Progenitor cell of endocrine pancreas (in vitro differentiated cells): ENCODE results near the gene ESR2. TPM values are rescaled to one million over a fixed set of nuclear protein-coding genes. Genes with fewer than 3 reads are reported as not detected.

Experiments
- DNase-seq: peaks from one replicate; pipeline ENCODE4 v3.0.0; 2021; ENCODE audit warnings: low spot score; ENCODE audit not compliant: unreplicated experiment
- H3K27ac Mint-ChIP-seq: 2 replicates; pipeline ENCODE4 v1.8.0; 2021; ENCODE audit warnings: mild to moderate bottlenecking, moderate library complexity, mixed read lengths
- H3K27me3 Mint-ChIP-seq: 2 replicates; pipeline ENCODE4 v1.8.0; 2021; ENCODE audit warnings: mixed read lengths
- H3K36me3 Mint-ChIP-seq: 2 replicates; pipeline ENCODE4 v1.8.0; 2022; ENCODE audit warnings: mixed read lengths; ENCODE audit not compliant: insufficient read depth
- H3K4me1 Mint-ChIP-seq: 2 replicates; pipeline ENCODE4 v1.8.0; 2021; ENCODE audit warnings: low read depth, mixed read lengths
- H3K4me3 Mint-ChIP-seq: 2 replicates; pipeline ENCODE4 v1.8.0; 2021; ENCODE audit warnings: low read depth, mild to moderate bottlenecking, moderate library complexity, mixed read lengths
- H3K9me3 Mint-ChIP-seq: 2 replicates; pipeline ENCODE4 v1.8.0; 2021; ENCODE audit warnings: low read depth, mixed read lengths
- CTCF ChIP-seq: fragments of 200-600 bp; sonication (generic); IDR thresholded peaks from one replicate; pipeline ENCODE4 v1.5.0; 2021; ENCODE audit warnings: antibody characterized with exemption, mild to moderate bottlenecking; ENCODE audit not compliant: unreplicated experiment
- total RNA-seq: library from RNA; stranded (reverse); gene quantifications from 2 replicates; pipeline ENCODE4 v1.2.1, GENCODE V29; 2021

Gene ESR2
- total RNA-seq, 1 donor from 2014 or later = 0.29 TPM

- TF ChIP-seq CTCF = no peak
- DNase-seq = no peak
- no peaks in the 10 kb centered on the region for H3K27me3 Mint-ChIP-seq
- H3K36me3 Mint-ChIP-seq = peaks cover 1% of the 10 kb centered on the region
- H3K4me3 Mint-ChIP-seq = no peak overlapping the region
- peaks cover 44% of the 10 kb centered on the region for H3K4me1 Mint-ChIP-seq
- no peak overlapping the region for H3K27ac Mint-ChIP-seq
- no peaks in the 10 kb centered on the region for H3K9me3 Mint-ChIP-seq
These were observed 94.0 kb downstream of the ESR2 start for GRCh38 chr14:64200170-64200569.

GRCh38 chr14:64198486-64198885 lies 95.7 kb downstream of the ESR2 start:
- Mint-ChIP-seq H3K9me3 (no peaks in the 10 kb centered on the region), H3K27me3 (no peaks in the 10 kb centered on the region), H3K4me3 (no peak overlapping the region), H3K27ac (peak overlapping the region; percentile 83), H3K4me1 (peaks cover 59% of the 10 kb centered on the region), H3K36me3 (peaks cover 7% of the 10 kb centered on the region)
- DNase-seq = no peak
- no peak for TF ChIP-seq CTCF

- Mint-ChIP-seq H3K27ac (no peak overlapping the region), H3K9me3 (no peaks in the 10 kb centered on the region), H3K36me3 (peaks cover 9% of the 10 kb centered on the region), H3K27me3 (no peaks in the 10 kb centered on the region), H3K4me1 (peaks cover 60% of the 10 kb centered on the region), H3K4me3 (no peak overlapping the region)
- TF ChIP-seq CTCF = no peak
- DNase-seq = no peak
These were observed 96.2 kb downstream of the ESR2 start for GRCh38 chr14:64197996-64198395.

- DNase-seq = peak; percentile 22
- no peaks in the 10 kb centered on the region for H3K27me3 Mint-ChIP-seq
- H3K36me3 Mint-ChIP-seq = peaks cover 10% of the 10 kb centered on the region
- TF ChIP-seq CTCF = no peak
- H3K4me3 Mint-ChIP-seq = peak overlapping the region; percentile 70
- peaks cover 67% of the 10 kb centered on the region for H3K4me1 Mint-ChIP-seq
- H3K9me3 Mint-ChIP-seq = no peaks in the 10 kb centered on the region
- peak overlapping the region; percentile 80 for H3K27ac Mint-ChIP-seq
These were observed 97.3 kb downstream of the ESR2 start for GRCh38 chr14:64196814-64197411.

- Mint-ChIP-seq H3K4me1 (peaks cover 62% of the 10 kb centered on the region), H3K36me3 (peaks cover 16% of the 10 kb centered on the region)
- no peak for TF ChIP-seq CTCF
These were observed 98.1 kb downstream of the ESR2 start for GRCh38 chr14:64196056-64196455.

More at GRCh38 chr14:64196056-64196455, 98.1 kb downstream of the ESR2 start:
- Mint-ChIP-seq H3K27me3 (no peaks in the 10 kb centered on the region), H3K27ac (peak overlapping the region; percentile 14), H3K9me3 (no peaks in the 10 kb centered on the region), H3K4me3 (peak overlapping the region; percentile 6)
- no peak for DNase-seq
